Keratinocyte (primary cell): ENCODE data around the gene NARS2. TPM values are rescaled to one million over a fixed set of nuclear protein-coding genes. Genes with fewer than 3 reads are reported as not detected.

ENCODE experiments used
- DNase-seq: peaks from one replicate; pipeline ENCODE4 v3.0.0-alpha.2; 2011; ENCODE audit warnings: low read depth, missing footprints, low spot score
- FAIRE-seq: peaks from 2 replicates; lab custom pipeline; 2011; peaks lifted over from hg19 to GRCh38; lab: Jason Lieb, UNC
- H2AFZ ChIP-seq: 2 replicates; pipeline ENCODE4 v1.6.0; 2012; ENCODE audit warnings: low read length, control low read depth, inconsistent platforms; ENCODE audit not compliant: control insufficient read depth
- H3K27ac ChIP-seq: 2 replicates; pipeline ENCODE4 v1.5.1; 2011; ENCODE audit warnings: low read length; ENCODE audit not compliant: control insufficient read depth, insufficient read depth
- H3K27me3 ChIP-seq: 3 replicates; pipeline ENCODE4 v1.6.0; 2011; ENCODE audit warnings: low read length; ENCODE audit not compliant: control insufficient read depth, insufficient read depth; ENCODE audit errors: extremely low read depth
- H3K36me3 ChIP-seq, 2 experiments: 2 replicates in 1 of 2; 3 replicates in 1 of 2; pipeline ENCODE4 v1.5.1; 2011; ENCODE audit warnings: low read length in 2 of 2, mild to moderate bottlenecking in 1 of 2; ENCODE audit not compliant: control insufficient read depth in 2 of 2, insufficient read depth in 2 of 2; ENCODE audit errors: extremely low read depth in 1 of 2
- H3K4me1 ChIP-seq: 3 replicates; pipeline ENCODE4 v1.5.1; 2011; ENCODE audit warnings: low read length; ENCODE audit not compliant: control insufficient read depth, insufficient read depth; ENCODE audit errors: extremely low read depth
- H3K4me2 ChIP-seq: 3 replicates; pipeline ENCODE4 v1.6.0; 2011; ENCODE audit warnings: low read depth, low read length; ENCODE audit not compliant: control insufficient read depth, insufficient read depth; ENCODE audit errors: extremely low read depth
- H3K4me3 ChIP-seq, 3 experiments: fragments of 200-600 bp in 1 of 3; sonication (generic) in 1 of 3; 2 replicates in 2 of 3; 3 replicates in 1 of 3; pipeline ENCODE4 v1.5.1; 2011 to 2016; ENCODE audit warnings: low read length in 3 of 3, mild to moderate bottlenecking in 3 of 3, control low read depth in 2 of 3, inconsistent platforms in 1 of 3, low read depth in 1 of 3, mixed read lengths in 1 of 3, mixed run types in 1 of 3, moderate library complexity in 1 of 3; ENCODE audit not compliant: control insufficient read depth in 2 of 3, insufficient read depth in 2 of 3; ENCODE audit errors: extremely low read depth in 1 of 3
- H3K79me2 ChIP-seq: 2 replicates; pipeline ENCODE4 v1.6.0; 2012; ENCODE audit warnings: low read length; ENCODE audit not compliant: control insufficient read depth, insufficient read depth
- H3K9ac ChIP-seq: 3 replicates; pipeline ENCODE4 v1.6.0; 2011; ENCODE audit warnings: low read length; ENCODE audit not compliant: control insufficient read depth, insufficient read depth; ENCODE audit errors: extremely low read depth
- H3K9me1 ChIP-seq: 3 replicates; pipeline ENCODE4 v1.6.0; 2011; ENCODE audit warnings: low read length; ENCODE audit not compliant: control insufficient read depth, insufficient read depth; ENCODE audit errors: extremely low read depth
- H3K9me3 ChIP-seq: 2 replicates; pipeline ENCODE4 v1.5.1; 2012; ENCODE audit warnings: low read depth, low read length; ENCODE audit not compliant: control insufficient read depth
- H4K20me1 ChIP-seq: 3 replicates; pipeline ENCODE4 v1.6.0; 2011; ENCODE audit warnings: low read length; ENCODE audit not compliant: control insufficient read depth, insufficient read depth; ENCODE audit errors: extremely low read depth
- CTCF ChIP-seq, 3 experiments: IDR thresholded peaks in 1 of 3; conservative IDR thresholded peaks in 1 of 3; optimal IDR thresholded peaks in 1 of 3; 2 replicates in 2 of 3; 3 replicates in 1 of 3; pipeline versions ENCODE3 to v1.5.1; 2011; ENCODE audit warnings: low read length in 3 of 3, mild to moderate bottlenecking in 3 of 3, moderate library complexity in 2 of 3, control low read depth in 1 of 3, inconsistent platforms in 1 of 3; ENCODE audit not compliant: insufficient read depth in 2 of 3; ENCODE audit errors: extremely low read depth in 1 of 3
- EZH2 ChIP-seq: IDR thresholded peaks from one replicate; pipeline ENCODE4 v1.6.1; 2012; ENCODE audit warnings: inconsistent platforms, mild to moderate bottlenecking, low read length, moderate library complexity
- dilution Hi-C: fragments of 300-500 bp; cut with MboI; formaldehyde crosslinking; loops from one replicate; pipeline ENCODE4 v1.7.0; 2020; ENCODE audit warnings: low sequenced_read_pairs; ENCODE audit not compliant: extremely low pct_ligation_motif_present
- polyA plus RNA-seq, 5 experiments: library from polyadenylated mRNA; depleted of rRNA in 3 of 5; stranded (reverse) in 3 of 5; stranded (forward) in 1 of 5; unstranded in 1 of 5; fragments of >200 nt; gene quantifications; 1 replicate in 1 of 5; 2 replicates in 3 of 5; 3 replicates in 1 of 5; pipeline versions ENCODE4 v1.2.1 to v1.2.3, GENCODE V29; 2011 to 2012; ENCODE audit warnings: missing spikeins in 2 of 5, low read depth in 1 of 5, low replicate concordance in 1 of 5

NARS2 gene
- polyA plus RNA-seq, 1 donor (not counting 4 experiments of a cell fraction or from before 2014, with no cell fraction given): 28.8 TPM

DNA sequence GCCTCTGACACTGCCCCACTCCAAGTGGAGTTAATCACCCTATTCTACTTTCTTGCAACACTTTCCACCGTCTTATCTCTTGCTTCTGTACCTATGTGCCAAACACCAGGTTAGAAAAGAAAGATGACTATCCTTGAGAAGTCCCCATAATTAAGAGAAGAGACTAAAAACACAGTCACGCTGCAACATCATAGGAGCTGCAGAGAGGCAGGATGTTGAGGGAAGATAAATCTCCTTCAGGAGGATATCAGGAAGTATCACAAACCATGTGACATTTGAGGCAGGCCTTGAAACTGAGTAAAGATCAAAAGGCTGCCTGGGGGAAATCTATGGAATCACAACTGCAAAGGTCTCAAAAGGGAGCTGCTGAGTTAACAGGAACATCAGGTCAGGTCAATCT is 181.8 kb downstream of the NARS2 start:
- no peaks in the 10 kb centered on the region for H3K79me2 ChIP-seq
- dilution Hi-C loops: no loop called here
- no peak overlapping the region for H3K27ac ChIP-seq

GRCh38 chr11:78391424-78391823 is 183.2 kb downstream of the NARS2 start:
- H3K4me2 ChIP-seq: no peak overlapping the region
- no peaks in the 10 kb centered on the region for H3K79me2 ChIP-seq
- H3K9ac ChIP-seq: no peak overlapping the region
- FAIRE-seq (no peak), DNase-seq (no peak)
- no peaks in the 10 kb centered on the region for H3K27me3 ChIP-seq
- H3K4me1 ChIP-seq: no peaks in the 10 kb centered on the region
- no peaks in the 10 kb centered on the region for H3K36me3 ChIP-seq
- no peak overlapping the region for H3K27ac ChIP-seq
- H2AFZ ChIP-seq: no peak overlapping the region
- no peaks in the 10 kb centered on the region for H3K9me3 ChIP-seq
- no peaks in the 10 kb centered on the region for H3K9me1 ChIP-seq
- H4K20me1 ChIP-seq: no peaks in the 10 kb centered on the region
- dilution Hi-C loops: no loop called here
- H3K4me3 ChIP-seq: no peak overlapping the region
- TF ChIP-seq EZH2: no peak

More for the DNA sequence above, 181.8 kb downstream of the NARS2 start:
- H3K9ac ChIP-seq: no peak overlapping the region
- no peaks in the 10 kb centered on the region for H3K9me1 ChIP-seq
- FAIRE-seq: no peak
- TF ChIP-seq CTCF (optimal IDR thresholded peaks at IDR 0.05 in 1 of 3, IDR thresholded peaks at IDR 0.05 in 1 of 3, conservative IDR thresholded peaks at IDR 0.05 in 1 of 3; ENCODE audit: extremely low read depth in 1 of 3, insufficient read depth in 2 of 3, low read length in 3 of 3) (no peak), EZH2 (no peak)
- H3K4me1 ChIP-seq: no peaks in the 10 kb centered on the region
- no peaks in the 10 kb centered on the region for H3K36me3 ChIP-seq
- H3K4me3 ChIP-seq: no peak overlapping the region
- H2AFZ ChIP-seq: no peak overlapping the region
- no peak for DNase-seq
- no peaks in the 10 kb centered on the region for H3K9me3 ChIP-seq
- H3K27me3 ChIP-seq: no peaks in the 10 kb centered on the region
- H4K20me1 ChIP-seq: no peaks in the 10 kb centered on the region
- H3K4me2 ChIP-seq: no peak overlapping the region

- Histone ChIP-seq H2AFZ (no peak overlapping the region), H3K9ac (no peak overlapping the region), H4K20me1 (no peaks in the 10 kb centered on the region), H3K4me1 (no peaks in the 10 kb centered on the region), H3K27ac (no peak overlapping the region), H3K4me2 (no peak overlapping the region), H3K79me2 (no peaks in the 10 kb centered on the region), H3K4me3 (no peak overlapping the region), H3K36me3 (no peaks in the 10 kb centered on the region), H3K9me1 (no peaks in the 10 kb centered on the region), H3K9me3 (no peaks in the 10 kb centered on the region), H3K27me3 (no peaks in the 10 kb centered on the region)
- DNase-seq (no peak), FAIRE-seq (no peak)
- TF ChIP-seq CTCF (optimal IDR thresholded peaks at IDR 0.05 in 1 of 3, IDR thresholded peaks at IDR 0.05 in 1 of 3, conservative IDR thresholded peaks at IDR 0.05 in 1 of 3; ENCODE audit: extremely low read depth in 1 of 3, insufficient read depth in 2 of 3, low read length in 3 of 3): no peak
- no peak for TF ChIP-seq EZH2
- dilution Hi-C loops: no loop called here
Observed at GRCh38 chr11:78390809-78391208, 183.9 kb downstream of the NARS2 start.
